ENCODE measurements around the gene TWNK.

- TF ChIP-seq CTCF (IDR thresholded peaks at IDR 0.05 in 4 of 5, conservative IDR thresholded peaks at IDR 0.05 in 1 of 5) (no peak), POLR2A (IDR thresholded peaks at IDR 0.05) (no peak)
Observed at GRCh38 chr10:100982916-100983830, 4.2 kb upstream of the TWNK start.
